HCT116 (cell line): ENCODE results near the gene HLA-DPB1. TPM values are rescaled to one million over a fixed set of nuclear protein-coding genes. Genes with fewer than 3 reads are reported as not detected.

Source experiments
- ATAC-seq: fragments of 200-7000 bp; cut with Tn5 transposase; 2 replicates; pipeline ENCODE4 v1.9.1; 2020; ENCODE audit warnings: mild to moderate bottlenecking, moderate library complexity
- BruUV-seq: library from RNA; stranded (reverse); fragments of 400-500 nt; replicated peaks from 2 replicates; lab custom pipeline; 2021; lab: Mats Ljungman, UMichigan
- CTCF ChIA-PET: fragments of 300-600 bp; sonication (Branson Sonifier 250); formaldehyde crosslinking; loops from one replicate; lab custom pipeline; 2021; ENCODE audit warnings: antibody characterized with exemption; lab: Charles Lee
- POLR2A ChIA-PET: fragments of 300-600, 350-600 bp; sonication (Branson Sonifier 250); formaldehyde crosslinking; loops from one replicate; lab custom pipeline; 2021; ENCODE audit warnings: antibody characterized with exemption; lab: Charles Lee
- RAD21 ChIA-PET, 2 experiments: fragments of 300-600 bp; sonication (Branson Sonifier 250); formaldehyde crosslinking; loops; one replicate each; lab custom pipeline; 2023; ENCODE audit warnings: low total read pairs in 2 of 2; ENCODE audit not compliant: uncharacterized antibody in 2 of 2, unreplicated experiment in 2 of 2, low non-redundant PET in 1 of 2; lab: Charles Lee
- DNase-seq: peaks from one replicate; pipeline ENCODE4 v3.0.0-alpha.2; 2010; ENCODE audit warnings: low read depth, low spot score
- H2AFZ ChIP-seq: fragments of 200-600 bp; shearing (Covaris generic), sonication (generic); 2 replicates; pipeline ENCODE4 v1.6.1; 2017; ENCODE audit warnings: low read depth, mixed run types, mixed read lengths, antibody characterized with exemption, low read length; ENCODE audit not compliant: poor library complexity, severe bottlenecking
- H3K27ac ChIP-seq: 2 replicates; pipeline ENCODE4 v1.5.1; 2012; ENCODE audit warnings: low read depth, low read length
- H3K27me3 ChIP-seq: fragments of 200-600 bp; sonication (generic); 2 replicates; pipeline ENCODE4 v1.6.1; 2016; ENCODE audit warnings: mixed run types, low read length, mixed read lengths; ENCODE audit not compliant: insufficient read depth
- H3K36me3 ChIP-seq, 2 experiments: fragments of 200-500 bp in 1 of 2; fragments of 200-600 bp in 1 of 2; sonication (Bioruptor generic) in 1 of 2; sonication (generic) in 1 of 2; 2 replicates each; pipeline versions ENCODE4 v1.5.1 to v1.6.1; 2014 to 2016; ENCODE audit warnings: low read length in 2 of 2, inconsistent platforms in 1 of 2, mixed read lengths in 1 of 2, mixed run types in 1 of 2; ENCODE audit not compliant: insufficient read depth in 2 of 2, control insufficient read depth in 1 of 2
- H3K4me1 ChIP-seq, 2 experiments: fragments of 200-600 bp in 1 of 2; sonication (generic) in 1 of 2; 2 replicates each; pipeline versions ENCODE4 v1.5.1 to v1.6.1; 2012 to 2017; ENCODE audit warnings: low read length in 2 of 2, inconsistent platforms in 1 of 2, mild to moderate bottlenecking in 1 of 2, mixed read lengths in 1 of 2, mixed run types in 1 of 2, moderate library complexity in 1 of 2; ENCODE audit not compliant: insufficient read depth in 2 of 2, control insufficient read depth in 1 of 2
- H3K4me2 ChIP-seq: fragments of 200-600 bp; sonication (generic); 2 replicates; pipeline ENCODE4 v1.6.1; 2017; ENCODE audit warnings: mixed run types, low read length, mixed read lengths
- H3K4me3 ChIP-seq, 2 experiments: fragments of 200-600 bp in 1 of 2; sonication (generic) in 1 of 2; replicated peaks in 1 of 2; 2 replicates each; pipeline ENCODE4 v1.5.1; 2011 to 2016; ENCODE audit warnings: low read length in 2 of 2, control low read depth in 1 of 2, low read depth in 1 of 2, mild to moderate bottlenecking in 1 of 2, mixed read lengths in 1 of 2, mixed run types in 1 of 2
- H3K79me2 ChIP-seq: fragments of 200-600 bp; sonication (generic); 2 replicates; pipeline ENCODE4 v1.6.1; 2017; ENCODE audit warnings: mild to moderate bottlenecking, mixed run types, low read length, moderate library complexity, mixed read lengths; ENCODE audit not compliant: insufficient read depth
- H3K9ac ChIP-seq: fragments of 200-600 bp; sonication (generic); 2 replicates; pipeline ENCODE4 v1.6.1; 2016; ENCODE audit warnings: low read length, mixed read lengths
- H3K9me2 ChIP-seq: fragments of 200-600 bp; sonication (generic), shearing (Covaris generic); 2 replicates; pipeline ENCODE4 v1.6.1; 2017; ENCODE audit warnings: mixed run types, mild to moderate bottlenecking, moderate library complexity; ENCODE audit not compliant: insufficient read depth
- H3K9me3 ChIP-seq, 2 experiments: fragments of 200-500 bp in 1 of 2; fragments of 200-600 bp in 1 of 2; sonication (Bioruptor generic) in 1 of 2; sonication (generic) in 1 of 2; 2 replicates each; pipeline ENCODE4 v1.6.1; 2014 to 2017; ENCODE audit warnings: low read length in 2 of 2, mixed read lengths in 2 of 2, inconsistent platforms in 1 of 2, low read depth in 1 of 2, mild to moderate bottlenecking in 1 of 2, mixed run types in 1 of 2, moderate library complexity in 1 of 2; ENCODE audit not compliant: control insufficient read depth in 1 of 2, insufficient read depth in 1 of 2
- H4K20me1 ChIP-seq: fragments of 200-600 bp; sonication (generic), shearing (Covaris generic); 2 replicates; pipeline ENCODE4 v1.6.1; 2017; ENCODE audit warnings: mixed run types, mild to moderate bottlenecking, moderate library complexity; ENCODE audit not compliant: insufficient read depth
- EGR1 ChIP-seq: IDR thresholded peaks from 2 replicates; pipeline ENCODE4 v1.6.1; 2012; ENCODE audit warnings: low read depth
- ELF1 ChIP-seq: IDR thresholded peaks from 2 replicates; pipeline ENCODE4 v1.6.1; 2012; ENCODE audit warnings: low read depth, borderline replicate concordance
- JUND ChIP-seq: IDR thresholded peaks from 2 replicates; pipeline ENCODE4 v1.6.1; 2012
- POLR2A ChIP-seq: IDR thresholded peaks from 2 replicates; pipeline ENCODE4 v1.7.0; 2011; ENCODE audit warnings: borderline replicate concordance; ENCODE audit not compliant: insufficient read depth, insufficient read length; ENCODE audit errors: extremely low read depth
- POLR2AphosphoS5 ChIP-seq: IDR thresholded peaks from 2 replicates; pipeline ENCODE4 v1.6.1; 2011; ENCODE audit warnings: mild to moderate bottlenecking, low read depth, low read length, moderate library complexity
- SIN3A ChIP-seq: IDR thresholded peaks from 2 replicates; pipeline ENCODE4 v1.6.1; 2012; ENCODE audit warnings: low read depth
- SRF ChIP-seq: IDR thresholded peaks from 2 replicates; pipeline ENCODE4 v1.6.1; 2012; ENCODE audit warnings: low read depth
- YY1 ChIP-seq: IDR thresholded peaks from 2 replicates; pipeline ENCODE4 v1.6.1; 2011; ENCODE audit warnings: low read length, low read depth, moderate library complexity, mild to moderate bottlenecking; ENCODE audit not compliant: insufficient replicate concordance; ENCODE audit errors: extremely low read depth
- ZFX ChIP-seq: fragments of 450-650 bp; IDR thresholded peaks from 2 replicates; pipeline ENCODE4 v1.6.1; 2017
- ZNF274 ChIP-seq: fragments of 200-500 bp; sonication (Bioruptor generic); IDR thresholded peaks from 2 replicates; pipeline ENCODE4 v1.6.1; 2014; ENCODE audit warnings: mild to moderate bottlenecking, low read depth, low read length, inconsistent platforms
- intact Hi-C: fragments of 100-400 bp; cut with micrococcal nuclease; formaldehyde crosslinking; loops from 2 replicates; pipeline ENCODE4 v1.10.0; 2022
- total RNA-seq: library from RNA; stranded (reverse); gene quantifications from one replicate; pipeline ENCODE4 v1.2.1, GENCODE V29; 2021; ENCODE audit not compliant: unreplicated experiment
- TF ChIP-seq, protein P1 (sequence below): IDR thresholded peaks from 2 replicates; pipeline ENCODE4 v1.6.1; 2012
- TF ChIP-seq, protein P2 (sequence below): IDR thresholded peaks from 2 replicates; pipeline ENCODE4 v1.6.1; 2011; ENCODE audit warnings: mild to moderate bottlenecking, low read length, moderate library complexity; ENCODE audit not compliant: insufficient replicate concordance; ENCODE audit errors: extremely low read depth

HLA-DPB1 gene
- total RNA-seq, 1 experiment from 2014 or later, result 1.5 TPM

DNA sequence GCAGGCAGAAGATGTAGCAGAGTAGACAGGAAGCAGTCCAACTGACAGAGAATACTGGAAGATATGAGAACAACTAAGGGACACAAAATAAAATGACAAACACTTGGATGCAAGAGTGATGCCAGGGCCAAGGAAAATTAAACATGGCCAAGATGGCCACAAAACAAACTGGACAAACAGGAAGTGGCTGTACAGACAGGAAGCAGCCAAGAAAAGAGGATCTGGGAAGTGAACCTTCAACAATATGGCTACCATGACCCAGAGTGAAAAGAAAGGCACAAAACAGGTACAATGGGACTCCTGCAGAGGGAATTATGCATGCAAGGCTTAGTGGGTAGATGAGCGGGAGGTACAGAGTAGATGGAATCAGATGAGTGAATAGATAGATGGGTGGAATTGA lies 29.1 kb downstream of the HLA-DPB1 start:
- ChIA-PET POLR2A (no interaction called here), CTCF (no interaction called here), RAD21 (no interaction called here)
- ATAC-seq (no peak), DNase-seq (no peak)
- no peak overlapping the region for H3K27ac ChIP-seq
- no peaks in the 10 kb centered on the region for H4K20me1 ChIP-seq
- no peak overlapping the region for H3K9ac ChIP-seq
- TF ChIP-seq YY1 (no peak), SRF (no peak), ELF1 (no peak), EGR1 (no peak), ZFX (no peak), ZNF274 (no peak), SIN3A (no peak), POLR2AphosphoS5 (no peak), JUND (no peak), POLR2A (no peak)
- TF ChIP-seq, protein P1, sequence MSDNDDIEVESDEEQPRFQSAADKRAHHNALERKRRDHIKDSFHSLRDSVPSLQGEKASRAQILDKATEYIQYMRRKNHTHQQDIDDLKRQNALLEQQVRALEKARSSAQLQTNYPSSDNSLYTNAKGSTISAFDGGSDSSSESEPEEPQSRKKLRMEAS, result no peak
- TF ChIP-seq, protein P2, sequence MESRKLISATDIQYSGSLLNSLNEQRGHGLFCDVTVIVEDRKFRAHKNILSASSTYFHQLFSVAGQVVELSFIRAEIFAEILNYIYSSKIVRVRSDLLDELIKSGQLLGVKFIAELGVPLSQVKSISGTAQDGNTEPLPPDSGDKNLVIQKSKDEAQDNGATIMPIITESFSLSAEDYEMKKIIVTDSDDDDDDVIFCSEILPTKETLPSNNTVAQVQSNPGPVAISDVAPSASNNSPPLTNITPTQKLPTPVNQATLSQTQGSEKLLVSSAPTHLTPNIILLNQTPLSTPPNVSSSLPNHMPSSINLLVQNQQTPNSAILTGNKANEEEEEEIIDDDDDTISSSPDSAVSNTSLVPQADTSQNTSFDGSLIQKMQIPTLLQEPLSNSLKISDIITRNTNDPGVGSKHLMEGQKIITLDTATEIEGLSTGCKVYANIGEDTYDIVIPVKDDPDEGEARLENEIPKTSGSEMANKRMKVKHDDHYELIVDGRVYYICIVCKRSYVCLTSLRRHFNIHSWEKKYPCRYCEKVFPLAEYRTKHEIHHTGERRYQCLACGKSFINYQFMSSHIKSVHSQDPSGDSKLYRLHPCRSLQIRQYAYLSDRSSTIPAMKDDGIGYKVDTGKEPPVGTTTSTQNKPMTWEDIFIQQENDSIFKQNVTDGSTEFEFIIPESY, result no peak
- intact Hi-C loops, result no loop called here
- no peaks in the 10 kb centered on the region; a peak in 2 of 4 replicates for H3K9me3 ChIP-seq
- no peaks in the 10 kb centered on the region for H3K9me2 ChIP-seq
- no TSS peak for BruUV-seq
- H2AFZ ChIP-seq, result no peak overlapping the region
- no peaks in the 10 kb centered on the region for H3K36me3 ChIP-seq
- H3K4me2 ChIP-seq, result no peak overlapping the region
- H3K4me1 ChIP-seq, result no peaks in the 10 kb centered on the region
- H3K79me2 ChIP-seq, result no peaks in the 10 kb centered on the region
- H3K4me3 ChIP-seq, result no peak overlapping the region
- H3K27me3 ChIP-seq, result peaks cover 10% of the 10 kb centered on the region; the same call in 1 of the 2 replicates
